GM12801 (cell line): ENCODE measurements around the gene IQCB1.

ENCODE experiments used
- CTCF ChIP-seq: IDR thresholded peaks from one replicate; pipeline ENCODE4 v1.5.1; 2011; ENCODE audit warnings: control low read depth; ENCODE audit not compliant: insufficient read length; ENCODE audit errors: extremely low read depth

IQCB1 gene

GRCh38 chr3:121750087-121750415 lies 84.8 kb downstream of the IQCB1 start:
- no peak for TF ChIP-seq CTCF

- no peak for TF ChIP-seq CTCF
Observed at GRCh38 chr3:121749276-121750086, 85.4 kb downstream of the IQCB1 start, which contains the start of gene GOLGB1. Gene GOLGB1 (minus strand): TSS chr3:121749741. CDS start chr3:121730971, 18,770 bp downstream.

GRCh38 chr3:121748680-121749275 lies 86.1 kb downstream of the IQCB1 start:
- TF ChIP-seq CTCF = no peak

GRCh38 chr3:121747976-121748375 lies 86.9 kb downstream of the IQCB1 start:
- TF ChIP-seq CTCF = no peak

GRCh38 chr3:121740896-121741295 lies 94.0 kb downstream of the IQCB1 start:
- no peak for TF ChIP-seq CTCF

GRCh38 chr3:121739902-121740301 lies 95.0 kb downstream of the IQCB1 start:
- no peak for TF ChIP-seq CTCF

- no peak for TF ChIP-seq CTCF
Observed at GRCh38 chr3:121737644-121738043, 97.2 kb downstream of the IQCB1 start.
